SK-MEL-5 (cell line): ENCODE data around the gene SLC16A3. TPM values are rescaled to one million over a fixed set of nuclear protein-coding genes. Genes with fewer than 3 reads are reported as not detected.
"Not testable (repeated sequence)": the region's sequence is repeated elsewhere in the genome, so short reads cannot be mapped to it uniquely, and the experiment has no call there.

Experiments
- DNase-seq: peaks from one replicate; pipeline ENCODE4 v3.0.0-alpha.2; 2016; ENCODE audit warnings: low read depth, low spot score
- in situ Hi-C: cut with HindIII; loops from 2 replicates; pipeline ENCODE4 v1.10.0; 2016; ENCODE audit warnings: low sequenced_read_pairs, high pct_unique_total_duplicates, low pct_unique_long_range_greater_than_20kb
- polyA plus RNA-seq, 2 experiments: library from polyadenylated mRNA; depleted of rRNA; stranded (reverse); fragments of >200 nt; gene quantifications; 2 replicates each; pipeline ENCODE4 v1.2.3, GENCODE V29; 2015
- total RNA-seq: library from RNA; depleted of rRNA; stranded (reverse); fragments of >200 nt; shearing (Covaris generic); gene quantifications from 2 replicates; pipeline ENCODE4 v1.2.3, GENCODE V29; 2014; rRNA removed

The SLC16A3 gene
- 9.6 and 12.8 TPM in 2 replicates for total RNA-seq
- 3.9 and 4.7 TPM in 2 replicates for polyA plus RNA-seq (2015; cell fraction: cytosol; rRNA removed)
- 8.9 and 9.2 TPM in 2 replicates for polyA plus RNA-seq (2015; cell fraction: nucleus; rRNA removed)

DNA sequence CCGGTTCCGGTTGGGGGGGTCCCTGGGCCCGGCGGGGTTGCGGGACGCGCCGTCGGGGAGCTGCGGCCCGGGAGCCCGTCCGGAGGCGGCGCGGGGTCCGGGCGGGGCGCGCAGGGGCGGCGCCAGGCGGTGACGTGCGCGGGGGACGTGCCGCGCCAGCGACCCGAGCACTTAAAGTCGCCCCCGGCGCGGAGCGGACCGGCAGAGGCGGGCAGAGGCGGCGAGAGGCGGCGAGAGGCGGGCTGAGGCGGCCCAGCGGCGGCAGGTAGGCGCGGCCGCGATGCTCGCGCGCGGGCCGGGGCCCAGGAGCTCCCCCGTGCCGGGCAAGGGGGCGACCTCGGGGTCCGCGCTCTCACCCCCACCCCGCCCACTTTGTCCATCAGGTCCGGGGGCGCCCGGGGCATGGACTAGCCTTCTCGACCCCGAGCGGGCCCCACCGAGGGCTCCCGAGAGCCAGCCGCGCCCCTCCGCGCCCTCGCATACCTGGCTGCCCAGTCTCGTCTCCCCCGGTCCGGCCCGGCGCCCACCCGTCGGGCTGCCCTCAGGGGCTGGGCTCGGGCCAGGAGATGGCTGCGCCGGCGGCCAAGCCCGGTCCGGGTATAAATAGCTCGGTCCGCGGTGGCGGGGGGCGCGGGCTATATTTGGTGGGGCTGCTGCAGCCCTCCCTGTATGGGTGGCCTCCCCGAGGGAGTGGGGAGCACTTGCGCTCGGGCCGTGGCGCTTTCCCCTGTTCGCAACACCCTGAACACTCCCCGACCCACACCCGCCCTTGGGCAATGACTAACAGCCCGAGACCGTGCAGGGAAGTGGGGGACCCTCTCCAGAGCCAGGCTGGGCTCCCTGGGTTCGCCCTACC, at the start of gene SLC16A3:
Gene SLC16A3 (plus strand): TSS at position 201 of the 856 bp plus-strand sequence. CDS start 6,967 bp downstream, outside the sequence.
- DNase-seq, result no peak
- in situ Hi-C loops, result no loop called here

DNA sequence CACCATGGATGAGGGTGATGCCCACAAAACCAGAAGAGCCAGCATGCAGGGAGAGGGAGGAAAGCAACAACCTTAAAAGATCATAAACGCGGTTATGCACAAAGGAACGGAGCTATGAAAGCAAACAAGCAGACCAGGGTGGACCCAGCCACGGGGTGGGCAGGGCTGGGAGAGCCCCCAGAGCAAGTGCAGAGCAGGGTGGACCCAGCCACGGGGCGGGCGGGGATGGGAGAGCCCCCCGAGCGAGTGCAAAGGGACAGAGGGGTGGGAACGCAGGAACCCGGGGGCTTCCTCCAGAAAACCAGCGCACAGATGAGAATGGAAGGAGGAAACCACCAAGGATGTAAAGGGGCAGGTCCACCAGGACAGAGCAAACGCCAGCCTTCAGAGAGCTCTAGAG, 49.4 kb upstream of the SLC16A3 start:
- in situ Hi-C loops, result no loop called here
- DNase-seq, result no peak

DNA sequence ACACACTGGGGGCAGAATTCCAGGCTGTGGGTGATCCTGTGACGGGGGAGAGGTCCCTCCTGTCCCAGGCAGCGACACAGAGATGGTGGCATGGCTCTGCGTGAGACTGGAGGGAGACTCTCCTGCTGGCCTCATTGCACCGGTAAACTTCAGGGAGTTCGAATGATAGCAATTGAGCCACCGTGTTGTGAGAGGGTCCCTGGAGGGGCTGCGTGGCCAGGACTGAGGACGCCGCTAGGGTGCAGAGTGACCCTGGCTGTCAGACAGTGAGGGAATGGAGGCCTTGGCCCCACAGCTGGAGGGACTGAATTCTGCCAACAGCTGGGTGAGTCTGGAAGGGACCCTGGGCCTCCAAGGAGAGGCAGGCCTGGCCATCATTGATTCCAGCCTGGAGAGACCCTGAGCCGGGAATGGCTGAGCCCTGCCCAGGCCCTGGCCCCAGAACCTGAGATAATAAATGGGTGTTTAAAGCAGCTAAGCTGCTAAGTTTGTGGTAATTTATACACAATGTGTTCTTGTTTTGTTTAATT, 48.8 kb upstream of the SLC16A3 start:
- in situ Hi-C loops, result no loop called here
- DNase-seq, result no peak

DNA sequence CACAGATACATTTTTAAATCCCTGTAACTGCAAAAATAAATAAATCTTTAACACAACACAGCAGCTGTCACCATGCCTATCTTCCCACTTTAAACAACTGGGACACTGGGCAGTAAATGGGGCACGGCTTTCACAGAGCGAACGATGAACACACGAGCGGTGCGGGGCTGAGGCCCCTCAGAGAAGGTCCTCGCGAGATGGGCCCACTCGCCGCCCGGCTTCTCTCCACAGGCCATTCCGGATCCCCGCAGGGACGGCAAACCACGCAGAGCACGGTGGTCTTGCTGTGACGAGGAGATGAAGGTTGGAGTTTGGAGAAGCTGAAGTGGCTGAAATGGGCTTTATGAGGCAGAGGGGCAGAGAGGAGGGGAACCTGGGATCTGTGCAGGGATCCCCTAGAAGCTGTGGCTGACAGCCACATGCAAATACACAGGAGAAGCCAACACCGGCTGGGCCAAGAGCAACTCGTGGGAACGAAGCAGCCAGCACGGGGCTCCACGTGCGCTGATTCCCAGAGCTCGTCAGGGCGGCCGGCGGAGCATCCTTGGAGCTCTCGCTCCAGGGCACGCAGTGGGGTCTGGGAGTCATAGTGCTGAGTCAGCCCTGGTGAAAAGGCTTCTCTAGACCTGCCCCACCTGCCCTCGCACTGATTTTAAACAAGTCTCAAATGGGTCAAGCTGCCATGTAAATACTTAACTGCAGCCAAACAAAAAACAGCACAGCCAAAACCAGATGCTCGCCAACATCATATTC, 47.9 kb upstream of the SLC16A3 start:
- in situ Hi-C loops, result no loop called here

DNA sequence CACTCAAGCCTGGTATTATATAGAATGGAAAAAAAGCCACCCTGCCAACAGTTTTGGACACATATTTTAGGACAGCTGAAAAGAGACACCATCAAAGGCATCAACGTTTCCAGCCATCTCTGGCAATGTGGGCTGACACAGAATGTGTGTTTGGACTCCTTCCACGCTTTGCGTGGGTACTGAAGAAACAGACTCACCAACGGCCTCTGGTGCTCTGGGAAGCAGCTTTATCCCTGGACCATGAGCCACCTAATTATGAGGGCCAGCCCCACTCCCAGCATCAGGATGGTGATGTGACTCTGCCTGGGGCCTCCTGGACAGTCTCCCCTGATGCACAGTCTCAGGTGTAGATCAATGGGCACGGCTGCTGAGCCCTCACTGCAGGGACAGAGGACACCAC, 44.1 kb upstream of the SLC16A3 start:
- in situ Hi-C loops, result no loop called here
- DNase-seq, result no peak

More for the DNA sequence above, 47.9 kb upstream of the SLC16A3 start:
- DNase-seq, result no peak

DNA sequence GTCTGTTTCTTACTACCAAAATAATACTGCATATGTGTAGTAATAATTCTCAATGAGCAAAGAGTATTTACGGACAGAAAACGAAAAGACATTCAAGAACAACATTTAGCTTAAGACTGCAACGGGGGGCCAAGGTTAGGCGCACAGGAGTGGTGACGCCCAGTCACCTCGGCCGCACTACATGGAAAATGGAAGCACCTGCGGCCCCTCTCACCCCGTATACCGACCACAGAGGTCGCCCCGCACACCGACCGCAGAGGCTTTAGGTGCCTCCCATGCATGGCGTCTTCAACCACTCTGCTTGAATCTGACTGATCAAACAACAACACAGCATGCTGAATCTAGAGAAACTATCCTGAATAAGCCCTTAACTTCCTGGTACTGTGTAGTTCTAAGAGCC, 42.6 kb upstream of the SLC16A3 start:
- in situ Hi-C loops, result no loop called here
- DNase-seq, result no peak

DNA sequence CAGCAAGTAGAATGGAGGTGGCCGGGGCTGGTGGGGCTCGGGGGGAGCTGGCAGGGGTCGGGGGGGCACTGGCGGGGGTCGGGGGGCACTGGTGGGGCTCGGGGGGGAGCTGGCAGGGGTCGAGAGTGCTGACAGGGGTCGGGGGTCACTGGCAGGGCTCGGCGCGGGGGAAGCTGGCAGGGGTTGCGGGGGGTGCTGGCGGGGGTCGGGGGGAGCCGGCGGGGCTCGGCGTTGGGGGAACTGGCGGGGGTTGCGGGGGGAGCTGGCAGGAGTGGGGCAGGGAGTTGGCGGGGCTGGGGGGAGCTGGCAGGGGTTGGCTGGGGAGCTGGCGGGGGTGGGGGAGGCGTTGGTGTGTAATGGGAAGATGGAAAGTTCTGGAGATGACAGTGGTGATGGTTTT, 41.3 kb upstream of the SLC16A3 start:
- DNase-seq, result no peak
- in situ Hi-C loops, result no loop called here

DNA sequence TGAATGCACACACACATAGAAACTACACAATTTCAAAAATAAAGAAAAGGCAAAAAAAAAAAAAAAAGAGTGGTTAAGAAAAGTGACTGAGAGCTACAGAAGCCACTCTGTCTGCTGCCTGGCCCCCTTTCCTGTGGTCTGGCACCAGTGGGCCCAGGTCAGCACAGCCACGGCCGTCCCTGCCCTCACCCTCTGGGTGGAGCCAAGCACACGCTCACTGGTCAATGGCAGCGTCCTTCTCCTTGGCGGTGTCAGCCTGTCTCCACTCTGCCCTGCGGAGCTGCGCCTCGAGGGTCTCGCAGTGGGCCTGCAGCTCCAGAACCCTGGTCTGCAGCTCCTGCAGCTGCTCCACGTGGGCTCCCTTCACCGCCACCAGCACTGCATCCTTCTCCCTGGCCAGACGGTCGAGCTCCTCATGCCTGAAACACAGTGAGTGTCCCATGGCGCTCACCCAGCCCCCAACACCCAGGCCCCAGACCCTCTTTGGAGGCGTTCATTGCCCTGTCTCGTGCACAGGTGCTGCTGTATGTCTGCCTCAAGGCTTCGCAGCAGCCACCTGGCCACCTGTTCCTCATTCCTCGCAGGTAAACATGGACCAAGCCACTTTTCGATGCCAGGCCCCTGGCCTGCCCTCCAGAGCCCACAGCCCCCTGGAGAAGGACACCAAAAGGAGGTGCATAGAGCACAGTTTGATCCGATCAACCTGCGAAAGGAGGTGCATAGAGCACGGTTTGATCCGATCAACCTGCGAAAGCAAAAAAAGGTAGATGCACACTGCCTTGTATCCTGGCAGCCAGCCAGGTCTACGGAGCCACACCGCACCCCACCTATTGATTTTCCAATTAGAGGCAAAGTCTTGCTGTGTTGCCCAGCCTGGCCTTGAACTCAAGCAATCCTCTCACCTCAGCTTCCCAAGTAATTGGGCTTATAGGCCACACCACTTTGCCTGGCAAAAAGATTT, 40.6 kb upstream of the SLC16A3 start:
- no peak for DNase-seq
- in situ Hi-C loops, result no loop called here

DNA sequence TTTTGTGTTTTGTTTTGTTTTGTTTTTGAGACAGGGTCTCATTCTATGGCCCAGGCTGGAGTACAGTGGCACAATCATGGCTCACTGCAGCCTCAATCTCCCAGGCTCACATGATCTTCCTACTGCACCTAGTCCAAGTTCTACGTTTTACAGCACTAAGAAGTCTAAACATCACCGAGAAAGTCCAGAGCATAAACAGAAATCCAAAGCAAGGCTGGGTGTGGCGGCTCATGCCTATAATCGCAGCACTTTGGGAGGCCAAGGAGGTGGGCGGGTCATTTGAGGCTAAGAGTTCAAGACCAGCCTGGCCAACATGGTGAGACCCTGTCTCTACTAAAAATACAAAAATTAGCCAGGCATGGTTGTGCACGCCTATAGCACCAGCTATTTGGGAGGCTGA, 35.8 kb upstream of the SLC16A3 start:
- DNase-seq, in situ Hi-C loops: not testable (repeated sequence)

DNA sequence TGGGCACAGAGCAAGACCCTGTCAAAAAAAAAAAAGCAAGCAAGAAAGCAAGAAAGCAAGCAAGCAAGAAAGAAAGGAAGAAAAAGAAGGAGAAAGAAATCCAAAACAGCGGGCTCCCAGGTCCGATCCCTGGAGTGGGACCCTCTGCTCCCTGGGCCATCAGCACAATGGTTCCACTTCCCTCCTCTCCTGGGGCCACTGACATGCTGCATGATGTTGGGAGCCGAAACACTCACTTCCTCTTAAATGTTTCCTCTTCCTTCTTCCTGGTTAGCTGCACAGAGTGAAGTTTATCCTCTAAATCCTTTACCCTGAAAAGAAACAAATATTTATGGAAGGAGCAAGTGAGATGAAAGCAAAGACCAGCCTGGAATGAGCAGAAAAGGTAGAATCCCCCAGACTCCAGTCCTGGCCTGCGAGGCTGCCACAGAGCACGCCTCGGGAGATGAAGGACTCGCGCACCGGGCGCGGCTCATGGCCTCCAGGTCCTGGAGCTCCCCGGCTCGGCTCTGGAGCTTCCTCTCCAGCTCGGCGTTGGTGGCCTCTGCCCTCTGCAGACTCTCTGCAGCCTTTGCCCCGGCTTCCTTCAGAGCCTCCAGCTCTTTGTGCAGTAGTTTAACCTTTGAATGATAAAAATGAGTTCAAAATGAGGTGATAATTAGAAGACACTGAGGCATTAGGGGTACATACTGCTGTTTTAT, 35.2 kb upstream of the SLC16A3 start:
- no peak for DNase-seq
- in situ Hi-C loops, result no loop called here

DNA sequence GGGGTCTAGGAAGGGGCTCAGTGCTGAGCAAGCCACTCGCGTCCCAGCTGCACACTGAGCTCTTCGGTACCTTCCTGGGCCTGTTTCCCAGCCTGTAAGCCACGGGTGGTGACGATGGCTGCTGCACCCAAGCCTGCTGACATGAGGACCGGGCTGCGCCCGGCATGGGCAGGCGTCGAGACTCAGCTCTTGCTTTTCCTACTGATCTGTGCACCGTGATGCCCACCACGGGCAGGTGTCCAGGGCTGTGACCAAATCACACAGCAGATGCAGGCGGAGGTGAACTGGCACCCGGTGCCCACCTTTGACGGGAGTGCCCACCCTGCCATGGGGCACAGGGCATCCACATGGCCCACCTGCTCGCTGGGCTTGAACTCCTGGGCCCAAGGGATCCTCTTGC, 34.1 kb upstream of the SLC16A3 start:
- DNase-seq, result no peak
- in situ Hi-C loops, result no loop called here

DNA sequence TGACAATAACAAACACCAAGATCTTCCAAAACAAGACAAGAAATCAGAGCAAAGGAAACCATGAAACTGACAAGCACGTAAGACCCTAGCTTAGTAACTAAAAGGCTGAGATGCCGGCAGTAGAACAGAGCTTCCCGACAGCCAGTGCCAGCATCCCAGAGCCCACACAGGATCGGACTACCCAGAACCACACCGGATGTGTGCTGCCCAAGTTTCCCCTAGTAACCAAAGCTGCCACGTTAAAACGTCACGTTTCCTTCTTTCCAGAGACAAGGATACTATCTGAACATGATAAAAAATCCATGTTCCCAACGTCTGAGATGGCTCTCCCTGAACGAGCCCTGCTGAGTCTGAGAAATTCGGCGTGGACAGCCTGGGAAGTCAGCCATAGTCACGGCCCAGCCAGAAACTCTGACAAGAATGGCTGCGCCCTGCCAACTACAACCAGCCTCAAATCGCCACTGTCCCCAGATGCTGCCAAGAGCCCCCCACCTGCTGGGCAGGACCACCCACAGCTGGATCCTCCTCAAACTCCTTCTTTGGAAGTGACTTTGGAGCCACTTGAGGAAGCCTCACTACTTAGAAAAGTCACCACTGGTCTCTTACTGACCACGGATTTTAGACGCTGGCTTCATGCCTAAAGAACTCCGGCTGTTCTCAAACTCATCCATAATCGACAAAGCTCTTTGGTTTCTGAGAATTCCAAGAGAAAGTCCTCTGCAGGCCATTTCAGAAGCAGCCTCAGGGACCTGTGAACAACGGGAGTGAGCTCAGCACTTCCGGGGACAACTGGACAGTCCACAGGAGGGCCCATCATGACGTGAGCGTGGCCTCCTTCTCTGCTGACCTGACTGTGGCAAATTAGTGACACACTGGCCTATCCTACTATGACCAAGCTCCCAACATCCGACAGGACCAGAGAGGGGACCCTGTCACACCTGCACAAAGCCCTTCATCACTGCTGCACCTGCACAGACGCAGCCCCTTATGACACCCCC, 32.9 kb upstream of the SLC16A3 start:
- in situ Hi-C loops, result no loop called here

DNA sequence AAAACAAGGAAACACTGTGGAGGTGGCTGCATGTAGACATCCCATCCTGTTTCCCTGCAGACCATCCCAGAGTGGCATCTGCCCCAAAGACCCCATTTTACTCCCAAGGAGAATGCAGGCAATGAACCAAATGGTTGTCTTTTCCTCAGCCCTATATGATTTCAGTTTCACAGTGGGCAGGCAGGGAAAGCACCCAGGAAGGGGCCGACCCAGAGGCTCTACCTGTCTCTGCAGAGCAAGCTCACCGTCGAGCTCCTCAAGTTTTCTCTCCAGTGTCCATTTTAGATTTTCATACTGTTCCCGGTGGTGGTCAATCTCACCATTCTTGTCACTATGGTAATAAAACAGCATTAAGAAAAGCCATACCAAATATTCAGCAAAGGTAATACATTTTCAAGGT, 30.8 kb upstream of the SLC16A3 start:
- no peak for DNase-seq
- in situ Hi-C loops, result no loop called here

More for the DNA sequence above, 32.9 kb upstream of the SLC16A3 start:
- DNase-seq, result no peak

DNA sequence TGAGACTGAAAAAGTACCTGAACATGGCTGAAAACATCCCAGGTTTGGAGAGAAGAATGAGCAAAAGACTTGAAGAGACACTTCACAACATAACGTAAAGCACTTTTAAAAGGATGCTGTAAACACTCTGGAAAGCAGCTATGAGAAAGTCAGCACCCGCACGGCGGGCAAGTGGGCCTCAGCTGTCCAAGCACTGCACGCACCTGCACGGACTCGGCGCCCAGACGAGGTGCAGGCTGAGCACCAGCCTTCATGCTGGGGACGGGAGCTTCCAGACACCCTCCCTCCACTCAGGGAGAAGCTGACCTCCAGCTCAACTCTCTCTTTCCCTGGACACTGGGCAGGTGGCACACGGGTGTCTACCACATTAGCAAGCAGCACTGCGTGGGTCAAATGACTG, 29.3 kb upstream of the SLC16A3 start:
- no peak for DNase-seq
- in situ Hi-C loops, result no loop called here

DNA sequence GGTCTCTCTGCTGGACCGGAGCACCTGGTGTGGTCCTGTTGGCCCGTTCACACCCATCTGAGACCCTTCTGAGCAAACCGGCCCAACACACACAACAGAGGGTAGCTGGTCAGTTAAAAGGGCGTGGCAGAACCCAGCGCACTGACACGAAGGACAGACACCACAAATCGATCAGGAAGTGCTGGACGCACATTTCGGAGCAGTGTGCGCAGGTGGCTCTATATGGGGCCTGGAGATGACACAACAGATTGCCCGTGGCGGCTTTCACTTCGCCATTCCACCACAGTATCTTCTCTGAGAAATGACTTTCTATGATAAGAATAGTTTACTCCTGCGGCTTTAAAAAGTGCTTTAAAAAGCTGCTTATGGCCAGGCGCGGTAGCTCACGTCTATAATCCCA, 28.7 kb upstream of the SLC16A3 start:
- in situ Hi-C loops, result loop anchor here (10.0 kb wide), 1 partner anchor 145 kb away; the partner anchor contains the start of genes GPS1 and RFNG
- no peak for DNase-seq
